ENCODE results near the gene RHOA.

DNA sequence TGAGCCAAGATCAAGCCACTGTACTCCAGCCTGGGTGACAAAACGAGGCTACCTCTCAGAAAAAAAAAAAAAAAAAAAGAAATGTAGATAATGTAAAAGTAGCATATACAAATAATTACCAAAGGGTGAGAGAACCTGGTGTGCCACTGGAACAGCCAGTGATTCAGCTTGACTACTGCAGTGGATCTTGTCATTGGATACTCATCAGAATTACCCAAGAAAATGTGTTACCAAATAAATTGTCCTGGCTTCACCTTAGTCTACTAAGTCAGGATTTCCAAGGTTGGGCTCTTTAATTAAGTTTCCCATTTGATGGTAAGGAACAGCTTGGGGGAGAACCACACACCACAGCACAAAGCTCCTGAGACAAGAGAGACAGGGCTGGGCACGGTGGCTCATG, 15.8 kb upstream of the RHOA start:
- TF ChIP-seq, protein P1, sequence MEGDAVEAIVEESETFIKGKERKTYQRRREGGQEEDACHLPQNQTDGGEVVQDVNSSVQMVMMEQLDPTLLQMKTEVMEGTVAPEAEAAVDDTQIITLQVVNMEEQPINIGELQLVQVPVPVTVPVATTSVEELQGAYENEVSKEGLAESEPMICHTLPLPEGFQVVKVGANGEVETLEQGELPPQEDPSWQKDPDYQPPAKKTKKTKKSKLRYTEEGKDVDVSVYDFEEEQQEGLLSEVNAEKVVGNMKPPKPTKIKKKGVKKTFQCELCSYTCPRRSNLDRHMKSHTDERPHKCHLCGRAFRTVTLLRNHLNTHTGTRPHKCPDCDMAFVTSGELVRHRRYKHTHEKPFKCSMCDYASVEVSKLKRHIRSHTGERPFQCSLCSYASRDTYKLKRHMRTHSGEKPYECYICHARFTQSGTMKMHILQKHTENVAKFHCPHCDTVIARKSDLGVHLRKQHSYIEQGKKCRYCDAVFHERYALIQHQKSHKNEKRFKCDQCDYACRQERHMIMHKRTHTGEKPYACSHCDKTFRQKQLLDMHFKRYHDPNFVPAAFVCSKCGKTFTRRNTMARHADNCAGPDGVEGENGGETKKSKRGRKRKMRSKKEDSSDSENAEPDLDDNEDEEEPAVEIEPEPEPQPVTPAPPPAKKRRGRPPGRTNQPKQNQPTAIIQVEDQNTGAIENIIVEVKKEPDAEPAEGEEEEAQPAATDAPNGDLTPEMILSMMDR (IDR thresholded peaks at IDR 0.05; ENCODE audit: insufficient read depth, low read depth, low read length), result no peak
- no peak for TF ChIP-seq EZH2 (IDR thresholded peaks at IDR 0.05; ENCODE audit: insufficient read depth, low read length)

Measured in astrocyte (in vitro differentiated cells and primary cell).